GM20431 (cell line): ENCODE measurements around the gene SFMBT2.

Source experiments
- in situ Hi-C: fragments of 300-500 bp; cut with MseI, MboI; formaldehyde crosslinking; loops from one replicate; pipeline ENCODE4 v1.15.0; 2020; ENCODE audit warnings: low sequenced_read_pairs; ENCODE audit not compliant: unreplicated experiment

Gene SFMBT2

GRCh38 chr10:7378602-7379403 lies 32.0 kb downstream of the SFMBT2 start:
- in situ Hi-C loops = no loop called here

DNA sequence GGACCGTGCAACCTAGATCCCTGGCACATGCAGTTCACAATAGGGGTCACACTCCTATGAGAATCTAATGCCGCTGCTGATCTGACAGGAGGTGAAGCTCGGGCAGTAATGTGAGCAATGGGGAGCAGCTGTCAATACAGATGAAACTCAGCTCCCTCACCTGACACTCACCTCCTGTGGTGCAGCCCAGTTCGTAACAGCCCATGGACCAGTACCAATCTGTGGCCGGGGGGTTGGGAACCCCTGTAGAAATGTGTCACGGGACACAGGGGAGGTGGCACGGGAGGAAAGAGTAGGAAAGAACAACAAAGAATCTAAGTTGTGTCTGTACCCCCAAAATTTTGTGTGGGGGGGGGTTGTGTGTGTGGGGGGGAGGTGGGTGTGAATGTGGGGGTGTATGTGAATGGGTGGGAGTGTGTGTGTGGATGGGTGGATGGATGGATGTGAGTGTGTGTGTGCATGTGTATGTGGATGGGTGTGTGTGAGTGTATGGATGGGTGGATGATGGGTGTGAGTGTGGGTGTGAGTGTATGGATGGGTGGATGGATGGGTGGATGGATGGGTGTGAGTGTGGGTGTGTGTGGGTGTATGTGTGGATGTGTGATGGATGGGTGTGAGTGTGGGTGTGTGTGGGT lies 33.1 kb downstream of the SFMBT2 start:
- in situ Hi-C loops = no loop called here

GRCh38 chr10:7374795-7375194 lies 36.0 kb downstream of the SFMBT2 start:
- in situ Hi-C loops = no loop called here

DNA sequence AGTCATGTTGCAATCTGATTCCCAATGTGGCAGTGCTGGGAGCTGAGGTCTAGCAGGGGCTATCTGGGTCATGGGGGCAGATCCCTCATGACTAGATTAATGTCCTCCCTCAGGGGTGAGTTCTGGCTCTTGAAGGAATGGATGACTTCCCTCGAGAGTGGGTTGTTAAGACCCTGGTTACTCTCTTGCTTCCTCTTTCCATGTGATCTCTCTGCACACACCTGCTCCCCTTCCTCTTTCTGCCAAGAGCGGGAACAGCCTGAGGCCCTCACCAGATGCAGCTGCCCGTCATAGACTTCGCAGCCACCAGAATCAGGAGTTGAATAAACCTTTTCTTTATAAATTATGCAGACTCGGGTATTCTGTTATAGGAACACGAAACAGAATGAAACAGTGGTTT lies 37.8 kb downstream of the SFMBT2 start:
- in situ Hi-C loops = no loop called here

DNA sequence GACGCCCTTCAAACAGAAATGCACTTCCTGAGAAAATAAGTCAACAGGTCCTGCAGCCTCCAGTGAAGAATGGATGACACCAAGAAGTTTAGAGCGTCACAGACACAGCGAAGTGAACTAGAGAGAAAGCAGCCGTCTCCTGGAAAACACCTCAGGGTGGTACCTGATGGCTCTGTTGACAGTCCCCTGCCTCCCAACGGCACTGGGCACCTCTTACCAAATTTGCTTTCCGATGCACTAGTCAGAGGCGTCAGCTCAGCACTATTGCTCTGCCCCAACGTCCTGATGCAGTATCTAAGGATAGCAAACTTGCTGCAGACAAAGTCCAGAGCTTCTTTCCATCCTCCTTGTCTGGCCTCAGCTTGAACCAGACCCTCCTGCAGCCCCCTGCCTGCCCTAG lies 38.3 kb downstream of the SFMBT2 start:
- in situ Hi-C loops = no loop called here

- in situ Hi-C loops = no loop called here
These were observed 40.3 kb downstream of the SFMBT2 start for GRCh38 chr10:7370511-7370910.

DNA sequence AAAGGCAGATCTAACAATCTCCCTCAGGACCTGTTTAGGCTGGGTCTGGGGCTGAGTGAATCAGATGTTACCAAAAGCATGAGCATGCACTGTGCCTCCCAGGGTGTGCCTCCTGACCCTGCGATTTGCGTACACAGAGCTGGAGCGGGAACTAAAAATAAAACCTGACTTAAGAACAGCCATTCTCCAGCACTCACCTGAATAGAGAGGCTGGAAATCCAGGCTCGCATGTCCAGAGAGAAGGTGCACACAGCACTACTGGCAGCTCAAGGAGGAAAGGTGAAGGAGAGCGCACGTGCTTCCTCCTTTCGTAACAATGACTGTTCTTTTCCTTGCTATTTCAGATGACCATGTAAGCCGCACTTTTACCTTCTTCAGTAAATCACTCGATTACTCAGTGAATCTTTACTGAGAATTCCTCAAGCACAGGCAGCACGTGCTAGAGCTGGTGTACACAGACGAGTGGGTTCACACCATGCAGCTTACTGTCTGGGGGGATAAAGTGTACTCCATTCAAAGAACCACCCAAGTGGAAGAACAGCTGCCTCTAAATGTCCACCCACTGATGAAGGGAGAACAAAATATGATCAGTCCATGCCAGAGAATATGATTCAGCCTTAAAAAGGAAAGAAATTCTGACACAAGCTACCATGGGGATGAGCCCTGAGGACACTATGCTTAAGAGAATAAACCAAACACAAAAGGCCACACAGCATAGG lies 45.6 kb downstream of the SFMBT2 start:
- in situ Hi-C loops = no loop called here

- in situ Hi-C loops = no loop called here
These were observed 46.4 kb downstream of the SFMBT2 start for GRCh38 chr10:7364474-7364873.

DNA sequence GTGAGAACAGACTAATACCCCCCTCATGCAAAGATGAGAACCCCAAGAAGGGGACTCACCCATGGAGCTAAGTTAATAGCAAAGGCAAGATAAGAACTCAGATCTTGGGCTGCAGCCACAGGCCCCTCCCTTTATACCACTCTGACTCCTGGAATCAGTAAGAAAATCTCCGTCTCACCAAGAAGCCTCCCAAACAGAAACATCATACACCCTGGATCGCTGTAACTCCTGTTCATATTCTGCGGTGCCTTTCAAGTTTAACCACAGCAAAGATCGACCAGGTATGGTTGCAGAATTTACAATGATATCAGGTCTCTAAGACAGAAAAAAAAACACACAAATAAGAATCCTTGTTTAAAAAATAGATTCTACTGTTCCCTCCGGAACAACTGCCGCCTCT lies 47.1 kb downstream of the SFMBT2 start:
- in situ Hi-C loops = no loop called here

DNA sequence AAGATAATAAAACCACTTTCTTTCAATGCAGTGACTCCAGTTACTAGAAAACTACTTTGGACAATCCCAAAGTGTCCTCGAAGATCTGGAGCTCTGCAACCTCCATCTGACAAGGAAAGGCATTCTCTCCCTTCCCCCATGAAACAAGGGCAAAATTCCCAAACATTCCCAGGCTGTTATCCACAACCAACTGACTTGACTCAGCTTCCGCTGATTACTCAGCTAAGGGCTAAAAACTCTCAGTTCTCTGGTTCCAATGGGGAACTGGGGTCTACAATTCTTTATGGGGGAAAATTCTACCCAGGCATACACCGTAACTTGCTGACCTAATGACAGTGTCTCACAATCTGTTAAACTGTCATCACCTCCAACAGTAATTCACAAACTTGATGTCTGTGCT lies 48.4 kb downstream of the SFMBT2 start:
- in situ Hi-C loops = no loop called here

DNA sequence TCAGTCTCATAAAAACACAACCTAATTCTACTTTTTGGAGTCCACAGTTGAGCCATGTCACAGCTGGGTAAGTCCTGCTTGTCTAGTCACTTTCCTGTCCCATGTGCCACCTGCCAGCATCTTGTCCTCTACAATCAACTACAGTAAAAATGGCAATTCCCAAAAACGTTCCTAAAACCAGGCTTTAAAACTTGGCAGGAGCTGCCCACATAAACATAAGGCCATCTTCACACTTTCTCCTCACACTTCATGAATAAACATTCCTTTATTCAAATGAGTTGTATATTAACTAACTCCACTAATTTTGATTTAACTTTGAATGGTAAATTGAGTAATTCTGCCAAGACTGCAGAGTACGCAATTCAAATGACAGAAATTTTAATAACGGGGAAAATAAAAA lies 49.5 kb downstream of the SFMBT2 start:
- in situ Hi-C loops = no loop called here

DNA sequence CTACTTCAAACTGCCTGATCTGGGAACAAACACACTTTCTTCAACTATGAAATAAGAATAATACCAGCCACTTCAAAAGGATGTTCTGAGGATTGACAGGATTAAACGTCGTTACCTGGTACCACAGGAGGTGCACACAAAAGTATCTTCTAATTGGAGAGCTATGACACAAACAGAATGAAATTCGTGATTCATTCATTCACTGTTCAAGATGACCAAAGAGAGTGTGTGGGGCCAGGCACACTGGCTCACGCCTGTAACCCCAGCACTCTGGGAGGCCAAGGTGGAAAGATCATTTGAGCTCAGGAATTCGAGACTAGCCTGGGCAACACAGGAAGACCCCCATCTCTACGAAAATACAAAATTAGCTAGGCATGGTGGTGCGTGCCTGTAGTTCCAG lies 50.9 kb downstream of the SFMBT2 start:
- in situ Hi-C loops = no loop called here

- in situ Hi-C loops = no loop called here
These were observed 51.5 kb downstream of the SFMBT2 start for GRCh38 chr10:7359356-7359755.

DNA sequence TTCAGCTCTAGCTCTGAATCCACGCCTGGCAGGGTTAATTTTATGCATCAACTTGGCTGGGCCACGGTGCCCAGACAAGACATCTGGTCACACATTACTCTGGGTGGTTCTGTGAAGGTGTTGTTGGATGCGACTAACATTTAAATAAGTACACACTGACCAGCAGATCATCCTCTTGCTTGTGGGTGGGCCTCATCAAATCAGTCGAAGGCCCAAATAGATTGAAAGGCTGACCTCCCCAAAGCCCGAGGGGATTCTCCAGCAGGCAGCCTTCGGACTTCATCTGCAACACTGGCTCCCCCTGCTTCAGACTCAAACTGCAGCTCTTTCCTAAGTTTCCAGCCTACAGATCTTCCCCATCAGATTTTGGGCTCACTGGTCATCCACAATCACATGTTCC lies 53.6 kb downstream of the SFMBT2 start:
- in situ Hi-C loops = no loop called here

- in situ Hi-C loops = no loop called here
These were observed 56.3 kb downstream of the SFMBT2 start for GRCh38 chr10:7354330-7355047.

GRCh38 chr10:7351894-7352293 lies 58.9 kb downstream of the SFMBT2 start:
- in situ Hi-C loops = no loop called here

- in situ Hi-C loops = no loop called here
These were observed 60.2 kb downstream of the SFMBT2 start for GRCh38 chr10:7350541-7351195.

DNA sequence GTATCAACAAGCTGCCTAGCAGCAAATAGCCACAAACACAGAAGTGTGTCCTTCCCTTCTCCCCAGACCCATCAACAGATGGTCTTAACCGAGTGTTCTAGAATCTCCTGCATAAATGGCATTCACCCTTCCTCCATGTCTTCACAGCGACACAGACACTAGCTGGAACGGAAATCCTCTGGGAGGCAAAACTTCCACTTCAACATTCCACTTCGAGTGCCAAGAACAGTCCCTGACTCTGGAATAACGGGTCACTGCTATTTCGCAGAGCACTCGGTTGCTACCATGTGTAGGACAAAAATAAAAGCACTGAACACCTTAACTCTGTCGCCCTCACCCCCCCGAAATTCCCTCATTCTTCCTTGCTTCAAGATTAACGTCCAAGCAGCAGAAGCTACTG lies 65.1 kb downstream of the SFMBT2 start:
- in situ Hi-C loops = no loop called here

DNA sequence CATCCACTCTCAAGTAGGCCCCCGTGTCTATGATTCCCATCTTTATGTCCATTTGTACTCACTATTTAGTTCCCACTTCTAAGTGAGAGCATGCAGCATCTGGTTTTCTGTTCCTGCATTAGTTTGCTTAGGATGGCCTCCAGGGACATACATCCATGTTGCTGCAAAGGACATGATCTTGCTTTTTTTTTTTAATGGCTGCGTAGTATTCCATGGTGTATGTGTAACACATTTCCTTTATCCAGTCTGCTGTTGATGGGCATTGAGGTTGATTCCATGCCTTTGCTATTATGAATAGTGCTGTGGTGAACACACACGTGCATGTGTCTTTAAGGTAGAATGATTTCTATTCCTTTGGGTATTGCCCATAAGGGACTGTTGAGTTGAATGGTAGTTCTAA lies 67.8 kb downstream of the SFMBT2 start:
- in situ Hi-C loops = no loop called here
